Skin epidermis (tissue), 12 donors: Measurements from ENCODE around the gene TPRN.

Experiments used
- H3K27ac ChIP-seq, 21 experiments: fragments of 200-600 bp; sonication (generic) in 11 of 21; one replicate each; pipeline ENCODE4 v1.5.0; 2020; ENCODE audit warnings: mild to moderate bottlenecking in 3 of 21, inconsistent platforms in 2 of 21, moderate library complexity in 2 of 21
- H3K4me3 ChIP-seq, 7 experiments: fragments of 200-600 bp; sonication (generic) in 2 of 7; one replicate each; pipeline ENCODE4 v1.5.0; 2020; ENCODE audit warnings: inconsistent platforms in 2 of 7, mild to moderate bottlenecking in 2 of 7, moderate library complexity in 1 of 7

Gene TPRN

DNA sequence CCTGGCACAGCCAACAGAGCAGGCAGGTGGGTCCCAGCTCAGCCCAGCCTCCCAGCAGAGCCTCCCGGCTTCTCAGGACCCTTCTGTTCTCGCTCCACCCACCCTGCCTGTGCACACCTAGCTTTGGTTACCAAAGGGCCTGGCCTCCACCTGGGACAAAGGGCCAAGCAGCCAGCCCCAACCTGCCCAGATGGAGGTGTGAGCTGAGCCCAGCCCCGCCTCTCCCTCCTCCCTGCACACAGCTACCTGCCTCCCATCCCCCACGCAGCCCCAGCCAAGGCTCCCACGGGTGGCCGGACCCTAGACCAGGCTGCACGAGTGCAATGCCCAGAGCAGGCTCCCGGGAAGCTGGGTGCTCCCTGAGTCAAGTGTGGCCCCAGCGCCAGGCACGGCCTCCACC is 5.6 kb downstream of the TPRN start:
- peak overlapping the region in 1 of 7 experiments; percentile 16 for H3K4me3 ChIP-seq
- H3K27ac ChIP-seq: peak overlapping the region in 10 of 21 experiments; percentile 1 to 72 (median 49)

DNA sequence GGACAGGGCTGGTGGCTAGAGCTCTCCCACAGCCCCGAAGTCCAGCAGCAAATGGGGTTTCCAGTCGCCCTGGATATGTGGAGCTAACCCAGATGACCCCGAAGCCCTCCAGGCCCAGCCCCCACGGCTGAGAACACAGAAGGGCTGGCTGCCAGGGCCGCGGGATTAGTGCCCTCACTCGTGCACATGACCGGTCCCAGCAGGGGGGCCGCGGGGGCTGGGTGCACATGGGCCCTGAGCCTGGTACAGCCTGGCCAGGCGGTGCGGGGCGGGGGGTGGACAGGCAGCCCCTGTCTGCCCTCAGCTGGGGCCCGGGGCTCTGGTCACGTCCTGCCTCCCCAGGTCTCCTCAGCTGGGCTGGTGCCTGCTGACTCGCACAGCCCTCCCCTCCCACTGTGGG is 6.2 kb downstream of the TPRN start:
- peak overlapping the region in 9 of 21 experiments; percentile 1 to 72 (median 36) for H3K27ac ChIP-seq

DNA sequence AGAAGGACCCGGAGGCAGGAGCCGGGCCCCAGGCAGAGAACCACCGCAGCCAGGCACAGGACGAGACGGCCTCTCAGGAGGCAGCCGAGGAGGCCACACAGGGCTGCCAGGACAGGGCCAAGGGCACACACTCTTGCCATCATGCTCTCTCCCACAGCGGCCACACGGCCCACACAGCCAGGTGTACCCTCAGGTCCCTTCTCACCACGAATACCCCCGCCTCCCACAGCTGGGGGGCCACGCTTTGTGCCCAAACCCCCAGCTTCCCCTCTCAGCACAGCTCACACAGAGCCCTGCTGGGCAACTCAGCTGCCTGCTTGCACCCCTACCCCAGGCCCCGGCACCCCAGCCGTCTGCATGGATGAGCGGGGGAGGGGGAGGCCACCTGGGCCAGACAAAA is 6.8 kb downstream of the TPRN start:
- H3K27ac ChIP-seq: peak overlapping the region in 2 of 21 experiments; percentile 40 to 72

More for the DNA sequence above, 6.2 kb downstream of the TPRN start:
- no peak overlapping the region for H3K4me3 ChIP-seq

DNA sequence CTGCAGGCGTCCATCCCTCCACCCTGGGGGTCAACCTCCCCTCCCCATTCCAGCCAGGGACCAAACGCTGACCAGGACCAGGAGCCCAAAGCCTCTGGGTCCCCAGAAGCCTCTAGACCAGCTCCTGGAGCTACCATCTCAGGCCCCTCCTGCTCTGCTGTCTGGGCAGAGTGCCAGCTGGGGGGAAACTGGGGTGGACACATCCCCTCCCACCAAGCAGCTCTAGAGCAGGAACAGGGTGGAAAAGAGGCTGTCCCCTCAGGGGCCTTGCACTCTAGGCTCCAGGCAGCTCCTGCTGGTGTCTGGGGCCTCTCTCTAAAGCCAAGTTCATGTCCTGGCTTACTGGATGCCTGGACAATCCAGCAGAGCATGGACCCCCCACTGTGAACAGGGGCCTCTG is 7.7 kb downstream of the TPRN start:
- H3K4me3 ChIP-seq: no peak overlapping the region
- no peak overlapping the region for H3K27ac ChIP-seq

More for the DNA sequence above, 6.8 kb downstream of the TPRN start:
- no peak overlapping the region for H3K4me3 ChIP-seq

DNA sequence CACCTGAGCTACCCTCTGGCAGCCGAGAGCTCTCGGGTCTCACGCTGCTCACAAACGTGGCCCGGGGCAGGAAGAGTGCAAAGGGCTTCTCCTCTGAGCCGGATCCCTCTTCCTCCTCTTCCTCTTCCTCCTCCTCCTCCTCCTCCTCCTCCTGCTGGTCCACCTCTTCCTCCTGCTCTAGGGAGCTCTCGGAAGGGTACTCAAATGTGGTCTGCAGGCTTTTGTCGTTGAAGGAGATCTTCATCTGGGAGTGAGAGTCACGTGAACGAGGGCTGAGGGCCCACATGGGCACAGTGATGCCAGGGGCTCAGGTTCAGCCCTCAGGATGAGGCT is 8.1 kb downstream of the TPRN start:
- Histone ChIP-seq H3K27ac (no peak overlapping the region), H3K4me3 (no peak overlapping the region)

DNA sequence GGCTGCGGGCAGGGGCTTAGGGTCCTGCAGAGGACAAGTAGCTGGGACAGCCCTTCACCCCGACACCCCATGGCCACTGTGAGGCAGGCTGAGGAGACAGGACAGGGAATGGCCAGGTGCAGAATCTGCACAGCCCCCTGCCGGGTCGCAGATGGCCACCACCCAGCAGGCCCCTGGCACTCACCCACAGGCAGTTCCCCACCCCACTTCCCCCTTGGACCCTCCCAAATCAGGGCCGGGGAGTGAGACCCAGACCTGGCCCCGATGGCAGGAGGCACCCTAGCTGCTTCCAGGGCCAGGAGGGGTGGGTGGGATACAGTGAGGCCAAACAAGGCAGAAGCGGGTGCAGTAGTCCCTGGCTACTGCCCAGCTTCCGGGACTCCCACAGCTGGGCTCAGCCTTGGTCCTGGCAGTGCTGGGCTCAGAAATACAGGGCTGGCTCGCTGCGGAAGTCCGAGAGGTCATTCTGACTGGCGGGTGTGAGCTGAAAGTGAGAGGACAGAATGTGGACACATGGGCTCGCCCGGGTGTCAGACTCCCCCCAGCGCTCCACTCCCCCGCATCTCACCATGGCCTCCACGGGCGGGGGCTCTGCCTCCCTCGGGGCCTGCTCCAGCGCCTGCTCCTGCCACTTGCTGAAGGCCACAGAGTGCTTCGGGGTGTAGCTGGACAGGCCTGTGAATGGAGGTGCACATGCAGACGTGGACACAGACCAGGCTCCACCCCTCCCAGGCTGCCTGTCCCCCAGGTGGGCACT is 8.7 kb downstream of the TPRN start:
- Histone ChIP-seq H3K4me3 (no peak overlapping the region), H3K27ac (peak overlapping the region in 1 of 21 experiments; percentile 32)

DNA sequence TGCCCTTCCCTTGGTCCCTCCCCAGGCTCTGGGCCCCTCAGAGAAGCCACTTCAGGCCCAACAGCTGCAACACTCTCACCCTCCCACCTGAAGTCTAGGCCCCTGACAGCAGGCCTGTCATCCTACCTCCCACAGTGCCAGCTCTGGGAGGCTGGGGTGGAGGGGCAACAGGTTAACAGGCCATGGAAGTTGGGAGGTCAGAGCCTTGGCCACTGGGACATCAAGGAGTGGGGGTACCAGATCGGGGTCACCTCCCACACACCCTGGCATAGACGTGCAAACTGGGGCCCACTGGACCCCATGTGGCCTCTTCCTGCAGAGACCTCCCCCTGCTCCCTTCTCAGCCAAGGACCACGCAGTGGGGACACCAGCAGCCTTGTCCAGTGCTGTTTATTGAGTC is 9.3 kb downstream of the TPRN start:
- no peak overlapping the region for H3K4me3 ChIP-seq
- H3K27ac ChIP-seq: peak overlapping the region in 2 of 21 experiments; percentile 32 to 97

DNA sequence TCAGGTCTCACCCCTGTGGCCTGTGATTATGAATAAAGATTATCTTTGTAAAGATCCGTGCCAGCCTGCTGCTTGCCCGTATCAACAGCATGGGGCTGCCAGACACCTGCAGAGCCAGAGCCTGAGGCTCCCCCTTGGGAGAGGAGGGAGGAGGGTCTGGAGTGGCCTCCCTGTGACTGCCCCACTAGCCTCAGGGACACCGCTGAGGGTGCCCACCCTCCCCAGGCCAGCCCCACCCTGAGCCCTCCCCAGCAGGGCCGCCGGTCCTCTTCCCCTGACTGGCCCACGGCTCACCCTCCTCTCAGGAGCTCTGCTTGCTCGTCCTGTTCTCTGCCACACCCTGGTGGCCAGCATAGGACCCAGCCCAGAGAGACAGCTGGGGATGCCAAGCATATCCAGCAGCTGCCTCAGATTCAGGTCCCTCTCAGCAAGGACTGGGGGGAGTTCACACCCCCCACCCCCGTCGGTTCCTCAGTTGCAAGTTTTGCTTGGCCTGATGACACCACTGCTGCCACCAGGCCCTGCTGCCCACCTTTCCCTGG is 10.2 kb downstream of the TPRN start:
- Histone ChIP-seq H3K4me3 (peak overlapping the region in 1 of 7 experiments; percentile 99), H3K27ac (peak overlapping the region in 17 of 21 experiments; percentile 91 to 99 (median 97))

DNA sequence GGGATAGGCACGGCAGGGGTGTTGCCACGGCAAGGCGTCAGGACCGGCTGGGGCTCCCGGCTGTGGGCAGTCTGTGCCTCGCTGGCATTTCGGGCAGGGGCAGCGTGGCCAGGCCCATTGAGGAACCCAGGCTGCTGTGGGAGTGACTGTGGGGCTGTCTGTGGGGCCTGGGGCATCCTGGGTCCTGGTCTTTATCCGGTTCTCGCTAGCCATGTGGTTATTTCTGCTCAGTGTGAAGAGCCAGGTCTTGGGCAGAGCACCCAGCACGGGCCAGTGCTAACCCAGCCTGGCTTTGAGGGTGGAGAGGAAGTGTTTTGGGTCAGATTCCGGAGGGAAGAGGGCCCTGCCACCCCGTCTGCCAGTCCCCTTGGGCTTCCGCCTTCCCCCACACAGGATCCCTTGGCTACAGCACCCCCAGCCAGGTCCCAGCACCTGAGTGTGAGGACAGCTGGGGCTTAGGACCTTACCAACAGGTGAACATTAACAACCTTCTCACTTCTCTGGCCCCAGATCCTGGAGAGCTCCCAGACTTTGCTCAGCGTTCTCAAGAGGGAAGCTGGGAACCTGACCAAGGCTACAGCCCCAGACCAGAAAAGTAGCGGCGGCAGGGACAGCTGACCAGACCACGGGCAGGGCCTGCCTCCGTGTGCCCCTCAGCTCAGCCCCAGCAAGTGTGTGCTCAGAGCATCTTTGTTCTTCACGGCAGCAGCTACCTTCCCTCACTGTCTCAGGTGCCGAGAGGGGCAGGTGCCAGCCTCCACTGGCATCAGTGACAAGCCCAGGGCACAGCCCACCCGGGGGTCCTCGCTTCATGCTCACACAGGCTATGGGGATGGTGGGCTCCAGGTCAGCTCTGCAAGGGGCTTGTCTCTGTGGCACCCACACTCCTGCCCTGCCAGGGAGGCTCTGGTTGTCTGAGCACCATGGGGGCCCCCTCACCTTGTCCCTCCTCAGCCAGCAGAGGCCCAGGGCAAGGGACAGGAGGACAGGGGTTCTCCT is 10.9 kb downstream of the TPRN start:
- Histone ChIP-seq H3K4me3 (peak overlapping the region; percentile 77 to 99 (median 90)), H3K27ac (peak overlapping the region; percentile 91 to 99 (median 97))

DNA sequence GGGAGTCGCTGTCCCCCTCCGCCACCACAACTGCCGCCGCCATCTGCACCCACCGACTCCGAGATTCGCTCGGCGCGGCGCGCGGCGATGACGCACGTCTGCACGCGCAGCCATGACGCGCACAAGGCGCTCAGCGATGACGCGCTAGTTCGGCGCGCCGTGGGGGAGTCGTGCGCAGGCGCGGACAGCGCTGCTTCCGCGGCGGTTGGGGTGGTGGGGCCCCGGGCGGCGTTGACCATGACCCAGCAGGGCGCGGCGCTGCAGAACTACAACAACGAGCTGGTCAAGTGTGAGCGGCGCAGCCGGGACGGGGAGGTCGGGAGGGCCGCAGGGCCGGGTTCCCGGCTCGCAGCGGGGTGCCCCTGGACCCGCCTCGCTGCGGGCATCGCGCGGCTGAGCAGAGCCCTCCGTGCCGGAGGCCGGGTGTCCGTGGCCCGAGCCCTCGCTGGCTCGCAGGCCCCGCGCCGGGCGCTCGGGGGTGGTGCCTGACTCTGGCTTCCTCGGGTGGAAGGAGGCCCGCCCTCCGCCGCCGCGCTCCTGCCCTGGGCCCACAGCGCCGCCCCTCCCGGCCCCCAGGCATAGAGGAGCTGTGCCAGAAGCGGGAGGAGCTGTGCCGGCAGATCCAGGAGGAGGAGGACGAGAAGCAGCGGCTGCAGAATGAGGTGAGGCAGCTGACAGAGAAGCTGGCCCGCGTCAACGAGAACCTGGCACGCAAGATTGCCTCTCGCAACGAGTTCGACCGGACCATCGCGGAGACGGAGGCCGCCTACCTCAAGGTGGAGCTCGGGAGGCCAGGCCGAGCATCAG is 11.8 kb downstream of the TPRN start, which contains the start of the genes ANAPC2 and SSNA1:
TSS of gene ANAPC2 (minus strand) at position 71 of the 807 bp plus-strand sequence. CDS start at position 43, 28 bp downstream.
TSS of gene SSNA1 (plus strand) at position 187 of the 807 bp plus-strand sequence. CDS start at position 238, 51 bp downstream.
- Histone ChIP-seq H3K27ac (peak within 1 kb of the TSS; percentile 91 to 99 (median 97)), H3K4me3 (peak within 1 kb of the TSS; percentile 77 to 99 (median 90))

DNA sequence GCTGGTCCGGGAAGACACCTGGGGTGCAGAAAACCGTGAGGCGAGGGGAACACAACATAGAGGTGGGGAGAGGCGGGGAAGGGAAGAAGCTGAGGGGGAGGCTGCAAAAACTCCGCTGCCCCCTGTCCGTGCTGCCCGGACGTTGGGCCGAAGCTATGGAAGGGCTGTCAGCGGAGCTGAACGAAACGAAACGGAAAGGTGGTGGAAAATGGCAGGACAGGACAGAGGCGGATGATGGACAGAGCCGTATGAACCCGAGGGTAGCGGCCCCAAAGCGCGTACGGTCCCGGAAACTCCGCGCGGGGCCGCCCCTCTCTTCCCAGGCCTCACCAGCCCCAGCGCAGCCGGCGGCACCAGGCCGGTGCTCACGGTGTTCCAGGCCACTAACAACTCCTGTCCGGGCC is 12.5 kb downstream of the TPRN start:
- peak overlapping the region; percentile 77 to 99 (median 90) for H3K4me3 ChIP-seq
- H3K27ac ChIP-seq: peak overlapping the region; percentile 91 to 99 (median 97)

DNA sequence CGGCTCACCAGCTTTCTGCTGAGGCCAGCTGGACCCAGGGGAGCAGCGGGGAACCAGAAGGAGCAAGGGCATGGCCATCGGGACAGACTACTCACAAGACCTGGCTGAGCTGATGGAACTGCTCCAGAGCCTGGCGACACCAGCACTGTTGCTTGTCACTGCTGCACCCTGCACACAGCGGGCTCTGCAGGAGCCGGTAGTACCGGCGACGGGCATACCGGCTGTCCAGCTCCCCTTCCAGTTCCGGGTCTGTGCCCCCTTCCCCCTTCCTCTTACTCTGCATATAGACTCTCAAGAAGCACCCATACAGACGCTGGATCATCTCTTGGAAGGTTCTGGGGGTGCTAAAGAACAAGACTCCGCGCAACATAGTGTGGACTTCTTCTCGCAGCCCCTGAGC is 13.2 kb downstream of the TPRN start:
- Histone ChIP-seq H3K27ac (peak overlapping the region in 5 of 21 experiments; percentile 91 to 99 (median 97)), H3K4me3 (peak overlapping the region; percentile 77 to 99 (median 90))

DNA sequence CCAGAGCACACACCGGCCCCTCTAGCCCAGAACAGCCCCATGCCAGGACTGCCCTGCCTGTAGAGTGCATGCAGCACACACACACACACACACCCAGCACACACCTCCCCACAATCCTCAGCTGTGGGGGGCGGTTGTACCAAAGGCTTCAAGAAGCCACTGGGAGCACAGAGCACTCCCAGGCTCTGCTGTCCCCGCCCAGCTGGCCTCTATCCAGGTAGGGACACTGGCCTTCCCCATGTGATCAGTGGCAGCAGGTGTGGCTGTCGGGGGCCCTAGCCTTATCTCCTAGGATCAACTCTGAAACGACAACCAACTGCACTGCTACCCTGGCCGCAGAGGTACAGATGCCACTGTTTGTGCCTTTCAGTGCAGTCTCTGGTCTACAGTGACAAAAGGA is 14.2 kb downstream of the TPRN start:
- no peak overlapping the region for H3K27ac ChIP-seq
- no peak overlapping the region for H3K4me3 ChIP-seq

DNA sequence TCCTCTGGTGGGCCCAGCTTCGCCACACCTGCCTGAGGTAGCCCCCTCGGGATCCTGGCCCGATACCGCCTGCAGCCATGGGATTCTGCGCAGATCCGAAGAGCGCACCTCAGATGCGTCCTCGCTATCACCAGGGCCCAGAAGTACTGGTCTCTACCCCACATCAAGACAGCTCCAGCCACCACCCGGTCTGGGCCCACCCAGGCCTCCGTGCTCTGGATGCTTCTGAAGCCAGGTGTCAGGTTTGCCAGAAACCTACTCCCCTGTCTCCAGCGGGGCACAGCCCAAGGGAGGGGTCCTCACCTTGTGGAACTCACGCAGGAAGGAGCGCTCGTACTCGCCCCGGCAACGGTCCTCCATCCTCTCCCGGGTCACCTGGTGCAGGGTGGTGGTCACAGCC is 14.6 kb downstream of the TPRN start:
- H3K4me3 ChIP-seq: no peak overlapping the region

DNA sequence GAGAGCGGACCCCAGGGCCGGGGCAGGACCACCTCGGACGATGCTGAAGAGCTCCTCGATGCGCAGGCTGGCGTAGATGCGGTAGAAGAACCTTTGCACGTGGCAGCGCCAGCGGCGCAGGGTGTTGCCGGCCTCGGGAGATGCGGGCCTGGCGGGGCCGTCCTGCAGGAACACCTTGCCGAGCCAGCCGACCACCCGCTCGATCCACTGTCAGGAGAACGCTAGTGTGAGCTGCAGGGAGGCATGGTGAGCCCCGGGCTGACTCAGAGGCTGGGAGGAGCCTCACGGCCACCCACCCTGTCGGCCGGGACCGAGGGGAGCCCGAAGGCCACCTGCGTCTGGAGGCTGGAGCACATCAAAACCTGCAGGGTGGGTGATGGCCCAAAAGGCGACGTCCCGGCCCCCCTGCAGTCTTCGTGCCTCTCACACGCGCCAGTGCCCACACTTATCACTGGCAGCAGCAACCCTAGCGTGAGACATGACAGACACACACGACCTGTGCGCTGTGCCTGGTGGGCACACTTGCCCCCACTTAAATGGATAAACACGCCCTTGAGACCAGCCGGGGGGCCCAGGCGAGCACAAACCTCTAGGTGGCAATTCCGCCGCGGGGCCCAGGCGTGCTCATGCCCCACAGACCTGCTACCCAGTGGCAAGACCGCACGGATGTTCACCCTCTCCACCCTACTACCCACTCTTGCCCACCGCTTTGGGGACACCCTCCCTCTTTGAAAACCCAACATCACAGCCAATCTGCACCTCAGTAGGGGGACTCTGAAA is 15.5 kb downstream of the TPRN start:
- H3K4me3 ChIP-seq: no peak overlapping the region
- H3K27ac ChIP-seq: no peak overlapping the region

More for the DNA sequence above, 14.6 kb downstream of the TPRN start:
- H3K27ac ChIP-seq: no peak overlapping the region

DNA sequence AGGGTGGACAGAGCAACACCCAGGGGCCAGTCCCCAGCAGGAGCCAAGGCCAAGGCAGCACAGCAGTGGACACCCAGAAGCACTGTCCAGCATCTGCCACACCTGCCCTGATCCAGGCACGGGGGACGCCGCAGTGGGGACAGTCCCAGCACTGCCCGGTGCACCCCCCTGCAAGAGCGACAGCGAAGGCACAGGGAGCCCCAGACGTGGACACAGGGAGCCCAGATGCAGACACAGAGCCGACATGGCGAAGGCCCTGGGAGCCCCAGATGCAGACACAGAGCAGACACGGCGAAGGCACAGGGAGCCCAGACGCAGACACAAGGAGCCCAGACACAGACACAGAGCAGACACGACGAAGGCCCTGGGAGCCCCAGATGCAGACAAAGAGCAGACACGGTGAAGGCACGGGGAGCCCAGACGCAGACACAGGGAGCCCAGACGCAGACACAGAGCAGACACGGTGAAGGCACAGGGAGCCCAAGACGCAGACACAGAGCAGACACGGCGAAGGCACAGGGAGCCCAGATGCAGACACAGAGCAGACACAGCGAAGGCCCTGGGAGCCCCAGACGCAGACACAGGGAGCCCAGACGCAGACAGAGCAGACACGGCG is 16.5 kb downstream of the TPRN start:
- Histone ChIP-seq H3K27ac (no peak overlapping the region), H3K4me3 (no peak overlapping the region)

DNA sequence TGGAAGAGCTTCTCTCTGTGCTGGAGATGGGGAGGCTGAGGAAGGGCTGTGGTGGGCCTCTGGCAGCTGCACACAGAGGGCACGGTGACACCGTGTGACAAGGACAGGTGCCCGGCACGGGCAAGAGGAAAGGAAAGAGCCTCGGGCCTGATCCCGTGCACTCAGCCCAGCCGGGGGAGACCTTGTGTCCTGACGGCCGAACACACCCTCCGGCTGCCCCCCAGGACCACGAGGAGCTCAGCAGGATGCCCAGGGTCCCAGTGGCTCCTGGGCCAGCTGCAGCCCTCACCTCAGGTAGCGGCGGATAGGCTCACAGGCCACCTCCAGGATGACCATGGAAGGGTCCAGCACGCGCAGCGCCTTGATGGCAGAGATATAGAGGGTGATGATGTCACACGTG is 17.7 kb downstream of the TPRN start:
- H3K27ac ChIP-seq: no peak overlapping the region
- no peak overlapping the region for H3K4me3 ChIP-seq

DNA sequence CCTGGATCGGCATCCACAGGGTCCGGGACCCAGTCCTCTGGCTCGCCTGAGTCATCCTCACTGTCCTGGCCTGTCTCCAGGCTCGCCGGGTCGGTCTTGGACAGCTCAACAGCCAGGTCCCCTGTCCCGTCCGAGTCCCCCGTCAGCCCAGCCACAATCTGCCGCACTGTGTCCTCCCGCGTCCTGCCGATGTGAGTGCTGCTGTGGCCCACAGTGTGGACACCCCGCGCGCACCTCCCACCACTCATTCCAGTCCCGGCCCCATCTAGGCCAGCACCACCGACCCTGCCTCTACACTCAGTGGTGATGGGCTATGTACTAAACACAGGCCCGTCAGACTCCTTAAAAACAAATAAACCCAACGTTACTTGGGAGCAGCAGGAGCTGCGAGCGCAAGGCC is 18.9 kb downstream of the TPRN start:
- Histone ChIP-seq H3K27ac (no peak overlapping the region), H3K4me3 (no peak overlapping the region)
